GM11168 (cell line): ENCODE results near the gene GLYATL3.

Experiments
- in situ Hi-C: fragments of 300-500 bp; cut with MboI; formaldehyde crosslinking; loops from one replicate; pipeline ENCODE4 v1.12.0; 2022; ENCODE audit warnings: low sequenced_read_pairs; ENCODE audit not compliant: unreplicated experiment

Gene GLYATL3

GRCh38 chr6:49513153-49513989 lies 13.6 kb downstream of the GLYATL3 start:
- in situ Hi-C loops, result no loop called here

DNA sequence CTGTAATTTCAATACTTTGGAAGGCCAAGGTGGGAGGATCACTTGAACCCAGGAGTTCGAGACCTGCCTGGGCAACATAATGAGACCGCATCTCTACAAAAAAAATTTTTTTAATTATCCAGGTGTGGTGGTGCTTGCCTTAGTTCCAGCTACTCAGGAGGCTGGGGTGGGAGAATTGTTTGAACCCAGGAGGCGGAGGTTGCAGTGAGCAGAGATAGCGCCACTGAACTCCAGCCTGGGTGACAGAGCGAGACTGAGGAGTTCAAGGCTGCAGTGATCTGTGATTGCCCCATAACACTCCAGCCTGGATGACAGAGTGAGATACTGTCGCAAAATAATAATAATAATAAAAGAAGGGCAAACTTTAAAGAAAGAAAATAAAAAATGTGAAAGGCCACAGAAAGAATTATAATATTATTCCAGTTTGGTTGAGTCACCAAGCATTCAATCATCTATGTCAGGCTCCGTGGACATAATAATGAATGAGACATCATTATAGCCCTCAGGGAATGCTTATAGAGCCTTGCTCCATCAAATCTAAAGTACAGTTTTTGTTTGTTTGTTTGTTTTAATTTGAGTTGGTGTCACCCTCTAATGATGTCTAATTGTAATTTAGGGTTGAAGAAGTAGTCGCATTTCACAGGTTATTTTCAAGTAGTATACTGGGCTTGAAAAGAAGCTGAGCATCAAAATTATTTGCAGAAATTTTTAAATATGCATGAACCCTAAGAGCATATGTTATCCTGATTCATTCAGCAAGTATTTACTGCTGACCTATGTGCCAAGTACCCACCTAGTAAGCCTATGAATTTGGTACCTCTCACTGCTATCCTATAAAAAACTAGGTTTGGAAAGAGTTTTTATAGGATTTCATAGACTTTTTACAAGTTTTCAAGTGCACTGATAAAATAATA lies 15.1 kb downstream of the GLYATL3 start:
- in situ Hi-C loops, result no loop called here

GRCh38 chr6:49515485-49516146 lies 15.9 kb downstream of the GLYATL3 start:
- in situ Hi-C loops, result no loop called here

GRCh38 chr6:49516147-49516505 lies 16.4 kb downstream of the GLYATL3 start:
- in situ Hi-C loops, result no loop called here

- in situ Hi-C loops, result no loop called here
These were observed 18.2 kb downstream of the GLYATL3 start for GRCh38 chr6:49517919-49518318.

GRCh38 chr6:49519660-49520059 lies 19.9 kb downstream of the GLYATL3 start:
- in situ Hi-C loops, result loop anchor here (10.0 kb wide), 2 partner anchors 85 to 325 kb away; no protein-coding TSS in a partner anchor

DNA sequence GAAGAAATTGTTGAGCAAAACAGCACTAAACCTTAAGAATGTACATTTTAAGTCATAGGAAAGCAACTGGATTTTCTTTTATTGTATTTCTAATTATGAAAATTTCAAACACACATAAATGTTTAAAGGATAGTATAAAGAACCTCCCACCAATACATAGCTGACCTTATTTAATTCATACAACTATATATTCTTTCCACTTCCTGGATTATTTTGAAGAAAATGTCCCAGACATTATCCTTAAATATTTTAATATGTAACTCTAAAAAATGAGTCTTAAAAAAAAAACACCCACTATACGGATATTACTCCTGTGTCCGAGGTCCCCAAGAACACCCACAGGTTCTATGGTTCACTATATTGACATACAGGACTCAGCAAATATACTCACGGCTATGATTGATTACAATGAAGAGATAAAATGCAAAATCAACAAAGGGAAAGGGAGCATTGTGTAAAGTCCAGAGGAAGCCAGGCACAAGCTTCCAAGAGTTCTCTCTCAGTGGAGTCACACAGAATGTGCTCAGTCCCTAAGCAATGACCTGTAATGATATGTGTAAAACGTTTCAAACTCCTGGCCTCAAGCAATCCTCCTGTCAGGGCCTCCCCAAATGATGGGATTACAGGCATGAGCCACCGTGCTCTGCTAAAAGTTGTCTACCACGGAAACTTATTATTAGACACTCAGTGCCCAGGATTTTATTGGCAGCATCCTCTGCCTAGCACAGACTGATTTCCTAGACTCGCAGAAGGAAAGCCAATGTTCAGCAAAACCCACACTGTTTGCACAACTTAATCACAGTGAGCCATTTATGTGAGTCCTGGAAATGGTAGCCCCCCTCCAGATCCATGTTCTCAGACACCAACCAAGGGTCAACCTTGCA lies 23.2 kb downstream of the GLYATL3 start:
- in situ Hi-C loops, result loop anchor here (10.0 kb wide), 2 partner anchors 82 to 322 kb away; no protein-coding TSS in a partner anchor

DNA sequence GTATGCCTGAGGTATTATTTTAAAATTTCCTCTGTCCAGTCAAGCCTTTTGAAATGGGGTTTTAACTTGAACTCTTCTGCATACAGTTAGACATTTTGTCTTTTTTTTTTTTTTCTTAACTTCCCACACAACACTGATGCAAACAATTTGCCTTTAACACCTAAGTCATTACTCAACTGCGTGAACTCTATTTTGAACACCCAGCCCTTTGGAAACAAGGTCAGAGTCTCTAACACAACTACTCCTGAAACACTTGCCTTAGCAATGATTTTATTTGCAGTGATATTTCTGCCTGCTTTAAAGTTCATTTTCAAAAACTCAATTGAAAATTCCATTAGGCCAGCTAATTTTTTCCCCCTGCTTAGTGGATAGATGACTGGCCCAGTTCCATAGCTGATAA lies 24.2 kb downstream of the GLYATL3 start:
- in situ Hi-C loops, result loop anchor here (10.0 kb wide), 2 partner anchors 81 to 321 kb away; no protein-coding TSS in a partner anchor

DNA sequence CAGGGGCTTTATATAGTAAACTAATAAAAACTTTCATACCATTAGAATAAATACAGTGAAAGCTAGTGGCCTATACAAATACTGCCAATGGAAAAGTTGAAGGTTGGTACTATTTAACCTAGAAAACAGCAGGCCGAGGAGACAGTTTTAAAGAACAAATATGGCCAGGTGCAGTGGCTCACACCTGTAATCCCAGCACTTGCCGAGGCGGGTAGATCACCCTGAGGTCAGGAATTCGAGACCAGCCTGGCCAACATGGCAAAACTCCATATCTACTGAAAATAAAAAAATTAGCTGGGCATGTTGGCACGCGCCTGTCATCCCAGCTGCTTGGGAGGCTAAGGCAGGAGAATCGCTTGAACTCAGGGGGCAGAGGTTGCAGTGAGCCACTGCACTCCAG lies 24.8 kb downstream of the GLYATL3 start:
- in situ Hi-C loops, result loop anchor here (10.0 kb wide), 2 partner anchors 80 to 320 kb away; no protein-coding TSS in a partner anchor

- in situ Hi-C loops, result loop anchor here (10.0 kb wide), 2 partner anchors 78 to 318 kb away; no protein-coding TSS in a partner anchor
These were observed 26.9 kb downstream of the GLYATL3 start for GRCh38 chr6:49526598-49526997.

- in situ Hi-C loops, result loop anchor here (10.0 kb wide), 2 partner anchors 77 to 317 kb away; no protein-coding TSS in a partner anchor
These were observed 27.6 kb downstream of the GLYATL3 start for GRCh38 chr6:49527320-49527719.

DNA sequence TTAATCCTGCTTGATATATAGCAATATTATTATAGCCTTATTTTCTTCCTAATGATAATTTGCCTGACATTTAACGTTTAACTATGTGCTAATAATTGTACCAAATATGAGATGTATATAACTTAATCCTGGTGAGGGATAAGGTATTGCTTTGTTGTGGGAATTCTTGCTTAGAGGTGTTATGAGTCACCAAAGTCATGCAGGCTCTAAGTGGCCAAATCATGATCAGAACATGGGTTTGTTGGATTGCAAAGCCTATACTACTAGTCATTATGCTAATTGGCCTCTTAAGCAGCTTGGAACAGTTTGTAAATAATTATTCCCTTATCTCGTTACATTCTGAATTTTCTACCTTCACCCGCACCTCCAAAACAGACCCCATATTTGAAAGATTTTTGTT lies 28.8 kb downstream of the GLYATL3 start:
- in situ Hi-C loops, result loop anchor here (10.0 kb wide), 2 partner anchors 76 to 316 kb away; no protein-coding TSS in a partner anchor

DNA sequence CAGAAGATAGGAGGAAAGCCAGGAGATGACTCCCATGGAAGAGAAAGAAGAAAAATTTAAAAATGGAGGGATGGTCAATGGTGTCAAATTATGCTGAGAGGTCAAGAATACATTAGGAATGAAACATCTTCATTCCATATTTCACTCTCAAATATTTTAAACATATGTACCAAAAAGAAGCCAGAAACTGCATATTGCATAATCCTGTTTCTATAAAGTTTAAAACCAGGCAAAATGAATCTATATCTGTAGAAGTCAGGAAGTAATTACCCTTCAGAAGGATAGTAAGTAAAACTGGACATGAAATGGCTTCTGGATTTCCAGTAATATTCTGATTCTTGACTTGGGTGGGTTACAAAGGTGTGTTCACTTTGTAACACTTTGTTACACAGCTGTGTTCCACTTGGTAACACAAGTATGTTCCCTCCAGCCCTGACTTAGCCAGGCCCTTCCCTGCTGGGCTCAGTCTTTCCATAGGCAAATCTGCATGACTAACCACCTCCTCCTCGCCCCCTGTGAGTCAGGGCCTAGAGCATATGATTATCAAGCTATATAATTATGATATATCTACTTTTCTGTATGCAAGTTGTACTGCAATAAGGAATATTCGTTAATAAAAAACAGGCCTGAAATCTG lies 30.5 kb downstream of the GLYATL3 start:
- in situ Hi-C loops, result no loop called here

- in situ Hi-C loops, result no loop called here
These were observed 32.2 kb downstream of the GLYATL3 start for GRCh38 chr6:49531774-49532569.

GRCh38 chr6:49535795-49536194 lies 36.1 kb downstream of the GLYATL3 start:
- in situ Hi-C loops, result no loop called here

- in situ Hi-C loops, result no loop called here
These were observed 39.4 kb downstream of the GLYATL3 start for GRCh38 chr6:49539102-49539501.

GRCh38 chr6:49540614-49541013 lies 40.9 kb downstream of the GLYATL3 start:
- in situ Hi-C loops, result no loop called here

DNA sequence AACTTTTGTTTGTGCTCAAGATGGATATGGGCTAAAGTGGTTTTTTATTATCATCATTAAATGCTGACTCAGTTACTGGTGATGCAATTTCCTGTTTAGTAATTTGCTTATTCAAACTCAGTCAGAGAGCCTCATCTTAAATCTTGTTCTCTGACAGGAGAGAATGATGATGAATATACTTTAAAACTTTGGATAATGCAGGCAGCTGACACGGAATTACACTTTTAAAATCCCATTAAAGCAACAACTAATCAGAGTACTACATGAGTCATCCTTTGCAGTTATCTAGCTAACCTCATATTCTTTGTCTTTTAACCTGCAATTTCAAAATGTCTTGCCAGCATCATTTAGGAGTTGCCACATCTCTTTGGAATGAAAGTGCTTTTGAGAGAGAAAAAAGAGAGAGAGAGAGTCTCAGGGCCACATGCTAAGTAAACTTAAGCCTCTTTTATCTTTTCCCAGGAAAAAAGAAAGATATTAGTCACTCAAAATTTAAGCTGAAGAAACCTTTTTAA lies 41.5 kb downstream of the GLYATL3 start:
- in situ Hi-C loops, result no loop called here
